ENCODE results near the gene ARHGAP42.

GRCh38 chr11:100978939-100979338, 291.9 kb downstream of the ARHGAP42 start:
- TF ChIP-seq POLR2A (IDR thresholded peaks at IDR 0.05; ENCODE audit: low read depth, low read length) (no peak), POLR2AphosphoS5 (IDR thresholded peaks at IDR 0.05; ENCODE audit: low read depth, low read length) (no peak)

All from GM12892 (cell line).